Transverse colon (tissue), 3 donors: ENCODE data around the gene RPS6KB1.
A peak's percentile ranks its signal among the peaks of the same experiment; 100 is the strongest.

Experiments
- POLR2A ChIP-seq: fragments of 450-650 bp; IDR thresholded peaks from one replicate; pipeline ENCODE4 v1.6.1; 2016; ENCODE audit warnings: antibody characterized with exemption, mild to moderate bottlenecking, moderate library complexity
- POLR2AphosphoS5 ChIP-seq, 3 donors: sonication (generic); formaldehyde crosslinking; IDR thresholded peaks; one replicate each; pipeline ENCODE4 v1.6.1; 2016; ENCODE audit warnings: antibody characterized with exemption in 3 of 3

DNA sequence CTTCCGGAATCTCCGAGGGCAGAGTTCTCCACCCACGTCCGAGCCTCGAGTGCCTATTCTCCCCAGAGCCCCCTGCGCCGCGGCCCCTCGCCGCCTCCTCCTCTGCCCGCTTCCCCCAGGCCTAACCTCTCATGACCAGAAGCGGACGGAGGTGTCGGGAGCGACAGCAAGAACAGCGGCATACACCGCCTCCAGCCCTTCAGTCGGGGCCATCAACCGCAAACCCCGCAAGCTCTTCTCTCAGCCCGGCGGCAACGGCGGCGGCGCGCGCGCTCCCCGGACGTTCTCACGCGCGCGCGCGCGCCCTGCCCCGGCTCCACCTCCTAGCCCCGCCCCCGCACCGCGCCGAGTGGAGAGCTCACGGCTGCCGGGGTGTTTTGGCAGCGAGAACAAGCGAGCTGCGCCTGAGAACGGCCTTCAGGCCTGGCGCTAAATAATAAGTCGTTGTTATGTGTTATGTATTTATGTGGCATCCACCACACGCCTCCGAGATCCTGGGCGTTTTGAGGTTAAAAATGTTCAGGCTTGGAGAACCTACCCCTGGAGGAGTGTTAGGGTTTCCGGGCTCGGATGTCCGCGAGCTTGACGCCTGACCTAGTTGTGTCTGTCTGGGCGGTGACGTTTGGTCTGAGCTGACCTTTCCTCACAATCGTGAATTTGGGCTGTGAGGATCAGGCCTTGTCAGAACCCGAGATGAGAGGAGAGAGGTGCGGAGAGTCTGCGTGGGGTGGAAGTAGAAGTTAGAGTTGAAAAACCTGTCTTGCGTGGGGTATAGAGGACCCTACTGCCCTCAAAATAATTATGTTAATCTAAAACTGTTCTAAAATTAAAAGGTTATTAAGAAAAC is 71.8 kb downstream of the RPS6KB1 start, which contains the start of gene RNFT1:
- TF ChIP-seq POLR2AphosphoS5 (IDR thresholded peaks at IDR 0.05) (peak; percentile 42 to 76 (median 70)), POLR2A (peak; percentile 78)
